NT2/D1 (cell line): ENCODE results near the gene INHBE.
A peak's percentile ranks its signal among the peaks of the same experiment; 100 is the strongest.

Experiments
- DNase-seq: peaks from one replicate; pipeline ENCODE4 v3.0.0-alpha.2; 2011; ENCODE audit warnings: low read depth, low spot score
- H3K27me3 ChIP-seq: 2 replicates; pipeline ENCODE4 v1.6.0; 2011; ENCODE audit warnings: mild to moderate bottlenecking; ENCODE audit not compliant: insufficient read length, insufficient read depth
- H3K36me3 ChIP-seq: 2 replicates; pipeline ENCODE4 v1.6.1; 2011; ENCODE audit warnings: mild to moderate bottlenecking, low read length, mixed read lengths; ENCODE audit not compliant: insufficient read depth, insufficient read length
- H3K4me1 ChIP-seq: 2 replicates; pipeline ENCODE4 v1.5.1; 2011; ENCODE audit not compliant: insufficient read depth, insufficient read length
- H3K4me3 ChIP-seq: 2 replicates; pipeline ENCODE4 v1.5.1; 2011; ENCODE audit warnings: low read depth; ENCODE audit not compliant: insufficient read length
- H3K9ac ChIP-seq: 2 replicates; pipeline ENCODE4 v1.6.0; 2011; ENCODE audit warnings: low read depth; ENCODE audit not compliant: insufficient read length
- H3K9me3 ChIP-seq: 2 replicates; pipeline ENCODE4 v1.5.1; 2011; ENCODE audit warnings: mild to moderate bottlenecking, low read length; ENCODE audit not compliant: insufficient read depth
- SUZ12 ChIP-seq: IDR thresholded peaks from 2 replicates; pipeline ENCODE4 v1.6.1; 2011; ENCODE audit not compliant: insufficient read length, insufficient read depth; ENCODE audit errors: extremely low read depth
- YY1 ChIP-seq: IDR thresholded peaks from 2 replicates; pipeline ENCODE4 v1.6.1; 2011; ENCODE audit not compliant: insufficient read length, insufficient read depth
- ZNF274 ChIP-seq: IDR thresholded peaks from 2 replicates; pipeline ENCODE4 v1.6.1; 2011; ENCODE audit warnings: mild to moderate bottlenecking, low read depth, low read length

INHBE gene

DNA sequence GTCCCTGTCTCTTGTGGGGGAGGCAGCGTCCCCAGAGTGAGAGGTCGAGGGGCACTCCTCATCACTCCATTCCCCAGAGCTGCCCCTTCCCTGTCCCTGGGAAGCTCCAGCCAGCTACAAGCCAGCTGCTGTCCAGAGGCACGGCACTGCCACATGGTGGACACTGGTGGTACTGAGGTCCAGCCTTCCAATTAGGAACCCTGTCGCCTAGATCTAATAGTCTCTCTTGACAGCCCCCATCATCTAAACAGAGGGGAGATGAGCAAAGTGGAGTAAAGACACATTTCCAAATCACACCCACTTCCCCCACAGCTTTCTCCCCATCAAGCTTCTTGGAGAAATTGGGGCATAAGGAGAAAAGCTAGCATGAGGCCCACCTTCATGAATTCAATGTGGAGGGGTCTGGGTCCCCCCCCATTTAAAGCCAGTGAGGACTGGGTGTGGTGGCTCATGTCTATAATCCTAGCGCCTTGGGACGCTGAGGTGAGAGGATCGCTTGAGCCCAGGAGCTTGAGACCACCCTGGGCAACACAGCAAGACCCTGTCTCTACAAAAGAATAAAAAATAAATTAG lies 2.1 kb upstream of the INHBE start:
- H3K4me3 ChIP-seq, result no peak overlapping the region
- peaks cover 31% of the 10 kb centered on the region for H3K4me1 ChIP-seq
- H3K27me3 ChIP-seq, result no peaks in the 10 kb centered on the region
- DNase-seq, result peak; percentile 77
- H3K9ac ChIP-seq, result no peak overlapping the region
- TF ChIP-seq YY1, result no peak
- TF ChIP-seq SUZ12, result no peak
- no peak for TF ChIP-seq ZNF274
- H3K36me3 ChIP-seq, result no peaks in the 10 kb centered on the region
- H3K9me3 ChIP-seq, result no peaks in the 10 kb centered on the region

DNA sequence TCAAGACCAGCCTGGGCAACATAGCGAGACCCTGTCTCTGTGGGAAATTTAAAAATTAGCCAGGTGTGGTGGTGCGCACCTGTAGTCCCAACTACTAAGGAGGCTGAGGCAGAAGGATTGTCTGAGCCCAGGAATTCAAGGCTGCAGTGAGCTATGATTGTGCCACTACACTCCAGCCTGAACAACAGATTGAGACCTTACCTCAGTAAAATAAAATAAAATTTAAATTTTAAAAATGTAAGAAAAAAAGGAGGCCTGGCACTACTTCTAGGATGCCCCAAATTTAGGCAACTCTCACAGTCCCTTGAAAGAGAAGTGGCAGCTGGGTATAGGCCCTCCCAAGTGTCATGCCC lies 918 bp upstream of the INHBE start:
- no peaks in the 10 kb centered on the region for H3K27me3 ChIP-seq
- H3K9ac ChIP-seq, result no peak overlapping the region
- no peak for DNase-seq
- H3K4me1 ChIP-seq, result peaks cover 31% of the 10 kb centered on the region
- no peak overlapping the region for H3K4me3 ChIP-seq
- no peaks in the 10 kb centered on the region for H3K36me3 ChIP-seq
- no peaks in the 10 kb centered on the region for H3K9me3 ChIP-seq
- no peak for TF ChIP-seq SUZ12
- no peak for TF ChIP-seq YY1
- TF ChIP-seq ZNF274, result no peak

DNA sequence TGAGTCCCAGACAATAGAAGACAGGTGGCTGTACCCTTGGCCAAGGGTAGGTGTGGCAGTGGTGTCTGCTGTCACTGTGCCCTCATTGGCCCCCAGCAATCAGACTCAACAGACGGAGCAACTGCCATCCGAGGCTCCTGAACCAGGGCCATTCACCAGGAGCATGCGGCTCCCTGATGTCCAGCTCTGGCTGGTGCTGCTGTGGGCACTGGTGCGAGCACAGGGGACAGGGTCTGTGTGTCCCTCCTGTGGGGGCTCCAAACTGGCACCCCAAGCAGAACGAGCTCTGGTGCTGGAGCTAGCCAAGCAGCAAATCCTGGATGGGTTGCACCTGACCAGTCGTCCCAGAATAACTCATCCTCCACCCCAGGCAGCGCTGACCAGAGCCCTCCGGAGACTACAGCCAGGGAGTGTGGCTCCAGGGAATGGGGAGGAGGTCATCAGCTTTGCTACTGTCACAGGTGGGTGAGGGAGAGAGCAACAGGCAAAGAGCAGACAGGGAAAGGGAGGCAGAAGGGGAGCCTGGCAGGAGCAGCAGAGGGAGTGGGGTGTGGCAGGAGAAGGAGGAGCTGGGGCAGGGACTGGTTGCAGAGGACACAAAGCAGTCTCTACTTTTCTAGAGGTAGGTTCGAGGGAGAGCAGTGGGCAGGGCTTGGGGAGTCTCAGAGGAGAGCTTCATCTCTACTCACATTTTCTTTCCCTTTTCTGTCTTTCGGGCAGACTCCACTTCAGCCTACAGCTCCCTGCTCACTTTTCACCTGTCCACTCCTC lies 452 bp downstream of the INHBE start:
- no peaks in the 10 kb centered on the region for H3K36me3 ChIP-seq
- no peak for DNase-seq
- H3K9ac ChIP-seq, result peak overlapping the region; percentile 38
- peaks cover 31% of the 10 kb centered on the region for H3K4me1 ChIP-seq
- peak overlapping the region; percentile 5 for H3K4me3 ChIP-seq
- H3K27me3 ChIP-seq, result no peaks in the 10 kb centered on the region
- TF ChIP-seq YY1, result no peak
- no peak for TF ChIP-seq SUZ12
- TF ChIP-seq ZNF274, result no peak
- no peaks in the 10 kb centered on the region for H3K9me3 ChIP-seq

DNA sequence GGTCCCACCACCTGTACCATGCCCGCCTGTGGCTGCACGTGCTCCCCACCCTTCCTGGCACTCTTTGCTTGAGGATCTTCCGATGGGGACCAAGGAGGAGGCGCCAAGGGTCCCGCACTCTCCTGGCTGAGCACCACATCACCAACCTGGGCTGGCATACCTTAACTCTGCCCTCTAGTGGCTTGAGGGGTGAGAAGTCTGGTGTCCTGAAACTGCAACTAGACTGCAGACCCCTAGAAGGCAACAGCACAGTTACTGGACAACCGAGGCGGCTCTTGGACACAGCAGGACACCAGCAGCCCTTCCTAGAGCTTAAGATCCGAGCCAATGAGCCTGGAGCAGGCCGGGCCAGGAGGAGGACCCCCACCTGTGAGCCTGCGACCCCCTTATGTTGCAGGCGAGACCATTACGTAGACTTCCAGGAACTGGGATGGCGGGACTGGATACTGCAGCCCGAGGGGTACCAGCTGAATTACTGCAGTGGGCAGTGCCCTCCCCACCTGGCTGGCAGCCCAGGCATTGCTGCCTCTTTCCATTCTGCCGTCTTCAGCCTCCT lies 1.1 kb downstream of the INHBE start:
- H3K36me3 ChIP-seq, result no peaks in the 10 kb centered on the region
- H3K4me1 ChIP-seq, result peaks cover 31% of the 10 kb centered on the region
- peak; percentile 58 for DNase-seq
- peak overlapping the region; percentile 5 for H3K4me3 ChIP-seq
- no peak for TF ChIP-seq YY1
- TF ChIP-seq SUZ12, result no peak
- TF ChIP-seq ZNF274, result no peak
- no peaks in the 10 kb centered on the region for H3K9me3 ChIP-seq
- no peaks in the 10 kb centered on the region for H3K27me3 ChIP-seq
- H3K9ac ChIP-seq, result peak overlapping the region; percentile 38

DNA sequence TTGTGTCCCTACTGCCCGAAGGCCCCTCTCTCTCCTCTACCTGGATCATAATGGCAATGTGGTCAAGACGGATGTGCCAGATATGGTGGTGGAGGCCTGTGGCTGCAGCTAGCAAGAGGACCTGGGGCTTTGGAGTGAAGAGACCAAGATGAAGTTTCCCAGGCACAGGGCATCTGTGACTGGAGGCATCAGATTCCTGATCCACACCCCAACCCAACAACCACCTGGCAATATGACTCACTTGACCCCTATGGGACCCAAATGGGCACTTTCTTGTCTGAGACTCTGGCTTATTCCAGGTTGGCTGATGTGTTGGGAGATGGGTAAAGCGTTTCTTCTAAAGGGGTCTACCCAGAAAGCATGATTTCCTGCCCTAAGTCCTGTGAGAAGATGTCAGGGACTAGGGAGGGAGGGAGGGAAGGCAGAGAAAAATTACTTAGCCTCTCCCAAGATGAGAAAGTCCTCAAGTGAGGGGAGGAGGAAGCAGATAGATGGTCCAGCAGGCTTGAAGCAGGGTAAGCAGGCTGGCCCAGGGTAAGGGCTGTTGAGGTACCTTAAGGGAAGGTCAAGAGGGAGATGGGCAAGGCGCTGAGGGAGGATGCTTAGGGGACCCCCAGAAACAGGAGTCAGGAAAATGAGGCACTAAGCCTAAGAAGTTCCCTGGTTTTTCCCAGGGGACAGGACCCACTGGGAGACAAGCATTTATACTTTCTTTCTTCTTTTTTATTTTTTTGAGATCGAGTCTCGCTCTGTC lies 1.8 kb downstream of the INHBE start:
- Histone ChIP-seq H3K4me1 (peaks cover 26% of the 10 kb centered on the region), H3K4me3 (no peak overlapping the region), H3K36me3 (no peaks in the 10 kb centered on the region), H3K27me3 (no peaks in the 10 kb centered on the region), H3K9ac (no peak overlapping the region), H3K9me3 (no peaks in the 10 kb centered on the region)
- TF ChIP-seq ZNF274 (no peak), SUZ12 (no peak), YY1 (no peak)
- no peak for DNase-seq

DNA sequence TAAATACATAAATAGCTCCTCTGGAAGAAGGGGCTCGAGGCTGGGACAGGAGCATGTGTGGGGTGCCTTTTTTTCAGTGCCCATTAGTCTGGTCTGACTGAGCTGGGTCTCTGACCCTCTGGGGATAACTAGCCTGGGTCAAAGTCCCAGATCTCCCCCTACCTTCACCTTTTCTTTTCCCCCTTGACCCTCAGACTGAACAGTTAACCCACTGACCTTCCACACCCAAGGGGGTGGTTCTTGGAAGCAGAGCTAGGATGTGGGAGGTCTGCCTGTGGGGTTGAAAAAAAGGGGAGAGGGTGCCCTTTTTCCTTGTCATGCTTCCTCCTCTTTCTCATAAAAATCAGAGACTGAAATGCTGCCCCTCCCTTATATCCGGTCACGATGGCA lies 3.6 kb downstream of the INHBE start:
- TF ChIP-seq SUZ12, result no peak
- TF ChIP-seq YY1, result no peak
- no peak for TF ChIP-seq ZNF274
- Histone ChIP-seq H3K4me1 (peaks cover 23% of the 10 kb centered on the region), H3K27me3 (no peaks in the 10 kb centered on the region), H3K36me3 (no peaks in the 10 kb centered on the region), H3K4me3 (peak overlapping the region; percentile 78), H3K9ac (peak overlapping the region; percentile 12), H3K9me3 (no peaks in the 10 kb centered on the region)
- no peak for DNase-seq
